CD4-positive, alpha-beta T cell (primary cell): ENCODE results near the gene RIPK4. TPM values are rescaled to one million over a fixed set of nuclear protein-coding genes. Genes with fewer than 3 reads are reported as not detected.

Experiments
- ATAC-seq: fragments of 200-7000 bp; cut with Tn5 transposase; one replicate; pipeline ENCODE4 v1.10.0; 2022; ENCODE audit warnings: mild to moderate bottlenecking; ENCODE audit not compliant: poor library complexity
- CTCF ChIA-PET: fragments of 350-600 bp; sonication (Branson Sonifier 250); formaldehyde crosslinking; loops from one replicate; lab custom pipeline; 2021; ENCODE audit warnings: antibody characterized with exemption, inconsistent platforms; lab: Charles Lee
- POLR2A ChIA-PET: fragments of 350-600 bp; sonication (Branson Sonifier 250); formaldehyde crosslinking; loops from one replicate; lab custom pipeline; 2021; ENCODE audit warnings: antibody characterized with exemption, inconsistent platforms; lab: Charles Lee
- DNase-seq, 14 experiments: peaks; one replicate each; pipeline ENCODE4 v3.0.0-alpha.2; 2013 to 2020; ENCODE audit warnings: mixed read lengths in 2 of 14
- H3K27ac ChIP-seq, 2 donors: one replicate each; pipeline versions ENCODE4 v1.5.1 to v1.7.0; 2013; ENCODE audit warnings: low read length in 2 of 2, low read depth in 1 of 2, mild to moderate bottlenecking in 1 of 2
- H3K27me3 ChIP-seq, 2 experiments: 1 replicate in 1 of 2; 2 replicates in 1 of 2; pipeline versions ENCODE4 v1.6.1 to v1.7.0; 2013; ENCODE audit warnings: low read length in 2 of 2, control low read depth in 1 of 2, mild to moderate bottlenecking in 1 of 2, moderate library complexity in 1 of 2; ENCODE audit not compliant: insufficient read depth in 2 of 2, control insufficient read depth in 1 of 2
- H3K36me3 ChIP-seq: one replicate; pipeline ENCODE4 v1.6.1; 2013; ENCODE audit warnings: low read length, control low read depth; ENCODE audit not compliant: insufficient read depth
- H3K4me1 ChIP-seq: one replicate; pipeline ENCODE4 v1.6.1; 2013; ENCODE audit warnings: low read length, control low read depth; ENCODE audit not compliant: insufficient read depth
- H3K4me3 ChIP-seq: one replicate; pipeline ENCODE4 v1.5.1; 2013; ENCODE audit warnings: mild to moderate bottlenecking, low read length, moderate library complexity
- H3K9me3 ChIP-seq, 2 experiments: 1 replicate in 1 of 2; 2 replicates in 1 of 2; pipeline versions ENCODE4 v1.6.1 to v1.7.0; 2013; ENCODE audit warnings: low read length in 2 of 2, mild to moderate bottlenecking in 2 of 2, control low read depth in 1 of 2, moderate library complexity in 1 of 2; ENCODE audit not compliant: control insufficient read depth in 1 of 2, insufficient read depth in 1 of 2
- H3K27ac Mint-ChIP-seq: one replicate; pipeline ENCODE4 v1.8.0; 2020; ENCODE audit warnings: mixed read lengths
- H3K27me3 Mint-ChIP-seq: one replicate; pipeline ENCODE4 v1.8.0; 2021; ENCODE audit warnings: mixed read lengths
- H3K36me3 Mint-ChIP-seq: one replicate; pipeline ENCODE4 v1.8.0; 2021; ENCODE audit warnings: low read depth, mixed read lengths
- H3K4me1 Mint-ChIP-seq: one replicate; pipeline ENCODE4 v1.8.0; 2021; ENCODE audit warnings: low read depth, mixed read lengths
- H3K4me3 Mint-ChIP-seq: one replicate; pipeline ENCODE4 v1.8.0; 2020; ENCODE audit warnings: mild to moderate bottlenecking, mixed read lengths
- H3K9me3 Mint-ChIP-seq: one replicate; pipeline ENCODE4 v1.8.0; 2020; ENCODE audit warnings: mixed read lengths
- intact Hi-C, 2 experiments: fragments of 100-400 bp; cut with DNase I in 1 of 2; cut with micrococcal nuclease in 1 of 2; formaldehyde crosslinking; loops; one replicate each; pipeline versions ENCODE4 v1.15.1 to v1.9.0; 2023 to 2025; cut with DNase I, micrococcal nuclease
- total RNA-seq, 174 experiments: library from RNA in 2 of 174; stranded (reverse) in 2 of 174; gene quantifications; one replicate each; pipeline ENCODE4 v1.2.3 and lab custom pipeline; 2021 to 2026
- TF ChIP-seq, protein P1 (sequence below): fragments of 200-600 bp; IDR thresholded peaks from one replicate; pipeline ENCODE4 v1.8.0; 2022; ENCODE audit warnings: antibody characterized with exemption, mild to moderate bottlenecking

Gene RIPK4
- total RNA-seq, 2 experiments from 2014 or later: 2.5 to 3.0 TPM

DNA sequence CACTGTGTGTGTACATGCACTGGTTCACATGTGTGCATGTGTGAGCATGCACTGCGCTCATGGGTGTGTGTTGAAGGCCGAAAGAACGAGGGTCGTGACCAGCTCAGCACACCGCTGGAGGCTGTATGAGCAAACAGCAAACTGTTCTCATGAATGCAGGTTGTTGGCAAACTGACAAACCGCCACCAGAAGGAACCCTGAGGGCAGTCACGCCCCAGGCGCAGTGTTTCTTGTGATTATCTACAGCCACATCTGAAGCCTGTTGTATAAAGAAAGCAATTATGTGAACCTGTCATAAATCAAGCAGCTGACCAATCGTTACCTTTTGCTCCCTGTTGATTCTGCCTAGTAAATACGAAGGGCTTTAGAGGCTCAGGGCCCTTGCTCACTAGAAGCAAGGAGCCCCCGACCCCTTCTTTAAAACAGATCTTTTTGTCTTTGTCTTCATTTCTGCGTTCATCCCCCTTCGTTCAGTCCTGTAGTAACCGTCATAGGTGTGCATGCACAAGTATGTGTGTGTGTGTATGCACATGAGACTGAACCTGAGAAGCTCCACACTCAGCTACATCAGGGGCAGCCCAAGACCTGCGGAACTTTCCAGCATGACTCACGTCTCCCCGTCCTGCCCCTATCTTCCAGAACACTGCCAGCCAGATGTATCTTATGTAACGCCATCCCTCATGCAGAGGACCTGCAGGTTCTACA, 16.8 kb upstream of the RIPK4 start:
- peak in 2 of 14 experiments; percentile 6 to 17 for DNase-seq
- Mint-ChIP-seq H3K27me3 (peaks cover 75% of the 10 kb centered on the region), H3K9me3 (no peaks in the 10 kb centered on the region), H3K36me3 (no peaks in the 10 kb centered on the region), H3K27ac (no peak overlapping the region), H3K4me1 (peaks cover 15% of the 10 kb centered on the region), H3K4me3 (no peak overlapping the region)
- no peak overlapping the region for H3K4me3 ChIP-seq
- H3K36me3 ChIP-seq: no peaks in the 10 kb centered on the region
- intact Hi-C loops: no loop called here
- ATAC-seq: no peak
- peaks cover 6% of the 10 kb centered on the region for H3K4me1 ChIP-seq
- ChIA-PET CTCF (no interaction called here), POLR2A (no interaction called here)
- no peak overlapping the region for H3K27ac ChIP-seq
- H3K9me3 ChIP-seq: no peaks in the 10 kb centered on the region
- H3K27me3 ChIP-seq: peaks cover 33 to 59% of the 10 kb centered on the region in 2 experiments
- TF ChIP-seq, protein P1, sequence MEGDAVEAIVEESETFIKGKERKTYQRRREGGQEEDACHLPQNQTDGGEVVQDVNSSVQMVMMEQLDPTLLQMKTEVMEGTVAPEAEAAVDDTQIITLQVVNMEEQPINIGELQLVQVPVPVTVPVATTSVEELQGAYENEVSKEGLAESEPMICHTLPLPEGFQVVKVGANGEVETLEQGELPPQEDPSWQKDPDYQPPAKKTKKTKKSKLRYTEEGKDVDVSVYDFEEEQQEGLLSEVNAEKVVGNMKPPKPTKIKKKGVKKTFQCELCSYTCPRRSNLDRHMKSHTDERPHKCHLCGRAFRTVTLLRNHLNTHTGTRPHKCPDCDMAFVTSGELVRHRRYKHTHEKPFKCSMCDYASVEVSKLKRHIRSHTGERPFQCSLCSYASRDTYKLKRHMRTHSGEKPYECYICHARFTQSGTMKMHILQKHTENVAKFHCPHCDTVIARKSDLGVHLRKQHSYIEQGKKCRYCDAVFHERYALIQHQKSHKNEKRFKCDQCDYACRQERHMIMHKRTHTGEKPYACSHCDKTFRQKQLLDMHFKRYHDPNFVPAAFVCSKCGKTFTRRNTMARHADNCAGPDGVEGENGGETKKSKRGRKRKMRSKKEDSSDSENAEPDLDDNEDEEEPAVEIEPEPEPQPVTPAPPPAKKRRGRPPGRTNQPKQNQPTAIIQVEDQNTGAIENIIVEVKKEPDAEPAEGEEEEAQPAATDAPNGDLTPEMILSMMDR: no peak

DNA sequence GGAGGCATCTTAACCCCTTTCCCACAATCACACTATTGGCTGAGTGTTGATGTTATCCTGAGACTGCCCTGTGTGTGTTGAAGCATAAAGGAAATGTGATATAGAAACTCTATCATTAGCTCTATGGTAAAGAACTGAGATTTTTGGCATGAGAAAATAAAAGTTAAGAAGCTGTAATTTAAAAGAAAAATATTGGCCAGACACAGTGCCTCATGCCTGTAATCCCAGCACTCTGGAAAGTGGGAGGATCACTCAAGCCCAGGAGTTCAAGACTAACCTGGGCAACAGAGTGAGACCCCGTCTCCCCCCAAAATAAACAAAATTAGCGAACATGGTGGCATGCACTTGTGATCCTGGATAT, 14.2 kb upstream of the RIPK4 start:
- CTCF ChIA-PET: no interaction called here
- intact Hi-C loops: no loop called here
- no peak overlapping the region for H3K4me3 Mint-ChIP-seq

DNA sequence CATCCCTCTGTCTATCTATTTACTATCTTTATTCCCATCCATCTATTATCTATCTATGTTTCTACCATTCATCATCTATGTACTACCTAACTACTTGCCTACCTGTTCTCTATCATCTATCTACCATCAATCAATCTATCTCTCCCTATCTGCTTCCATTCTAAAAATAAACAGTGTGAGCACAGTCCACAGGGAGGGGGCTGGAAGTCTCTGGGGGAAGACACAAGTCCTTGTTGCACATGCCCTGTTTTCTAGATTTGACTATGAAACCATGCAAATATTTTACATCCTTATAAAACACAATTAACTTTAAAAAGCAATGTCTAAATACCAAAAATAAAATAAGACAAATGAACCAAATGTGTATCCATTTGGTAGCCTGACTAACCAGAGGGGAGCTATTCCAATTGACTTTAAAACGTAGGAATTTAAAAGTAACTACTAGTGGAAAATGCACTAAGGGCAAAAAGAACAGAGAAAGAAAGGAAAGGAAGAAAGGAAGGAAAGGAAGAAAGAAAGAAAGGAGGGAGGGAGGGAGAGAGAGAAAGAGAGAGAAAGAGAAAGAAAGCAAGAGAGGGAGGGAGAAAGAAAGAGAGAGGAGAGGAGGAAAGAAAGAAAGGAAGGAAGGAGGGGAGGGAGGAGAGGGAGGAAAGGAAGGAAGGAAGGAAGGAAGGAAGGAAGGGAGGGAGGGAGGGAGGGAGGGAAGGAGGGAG, 13.6 kb upstream of the RIPK4 start:
- POLR2A ChIA-PET: no interaction called here
- Histone ChIP-seq H3K4me1 (peaks cover 6% of the 10 kb centered on the region), H3K4me3 (no peak overlapping the region), H3K27me3 (peaks cover 50 to 72% of the 10 kb centered on the region in 2 experiments), H3K27ac (no peak overlapping the region), H3K9me3 (no peaks in the 10 kb centered on the region), H3K36me3 (no peaks in the 10 kb centered on the region)
- TF ChIP-seq, protein P1: no peak
- H3K9me3 Mint-ChIP-seq: no peaks in the 10 kb centered on the region
- no peak for ATAC-seq
- H3K36me3 Mint-ChIP-seq: no peaks in the 10 kb centered on the region
- H3K27me3 Mint-ChIP-seq: peaks cover 83% of the 10 kb centered on the region
- peaks cover 15% of the 10 kb centered on the region for H3K4me1 Mint-ChIP-seq
- no peak overlapping the region for H3K27ac Mint-ChIP-seq
- intact Hi-C loops: no loop called here
- DNase-seq: no peak
- H3K4me3 Mint-ChIP-seq: no peak overlapping the region
- CTCF ChIA-PET: no interaction called here

More for the DNA sequence above, 14.2 kb upstream of the RIPK4 start:
- POLR2A ChIA-PET: no interaction called here
- Histone ChIP-seq H3K4me1 (peaks cover 6% of the 10 kb centered on the region), H3K4me3 (no peak overlapping the region), H3K36me3 (no peaks in the 10 kb centered on the region), H3K9me3 (no peaks in the 10 kb centered on the region), H3K27me3 (peaks cover 46 to 70% of the 10 kb centered on the region in 2 experiments), H3K27ac (no peak overlapping the region)
- DNase-seq (no peak), ATAC-seq (no peak)
- H3K36me3 Mint-ChIP-seq: no peaks in the 10 kb centered on the region
- no peak overlapping the region for H3K27ac Mint-ChIP-seq
- H3K9me3 Mint-ChIP-seq: no peaks in the 10 kb centered on the region
- TF ChIP-seq, protein P1: no peak
- peaks cover 78% of the 10 kb centered on the region for H3K27me3 Mint-ChIP-seq
- H3K4me1 Mint-ChIP-seq: peaks cover 15% of the 10 kb centered on the region
